IMR-90 (cell line): Measurements from ENCODE around the gene ATXN7L3. TPM values are rescaled to one million over a fixed set of nuclear protein-coding genes. Genes with fewer than 3 reads are reported as not detected.
A peak's percentile ranks its signal among the peaks of the same experiment; 100 is the strongest.

ENCODE experiments used
- ATAC-seq: fragments of 200-7000 bp; cut with Tn5 transposase; 2 replicates; pipeline ENCODE4 v1.9.1; 2020; ENCODE audit warnings: low read depth, mild to moderate bottlenecking, moderate library complexity
- BruUV-seq: library from RNA; stranded (reverse); fragments of 400-500 nt; replicated peaks from 2 replicates; lab custom pipeline; 2021; lab: Mats Ljungman, UMichigan
- CTCF ChIA-PET: fragments of 300-600 bp; formaldehyde crosslinking; extraction: SDS; loops from one replicate; lab custom pipeline; 2021; ENCODE audit warnings: antibody characterized with exemption; lab: Yijun Ruan, JAX
- POLR2A ChIA-PET: fragments of 300-600 bp; sonication (Branson Sonifier 250); formaldehyde crosslinking; loops from one replicate; lab custom pipeline; 2022; ENCODE audit warnings: antibody characterized with exemption; ENCODE audit not compliant: unreplicated experiment; lab: Charles Lee
- DNase-seq: peaks from one replicate; pipeline ENCODE4 v3.0.0; 2013
- H2AFZ ChIP-seq: replicated peaks from 2 replicates; pipeline ENCODE3; 2013; ENCODE audit warnings: low read length, mild to moderate bottlenecking; ENCODE audit not compliant: poor library complexity
- H2AK5ac ChIP-seq: 2 replicates; pipeline ENCODE4 v1.6.1; 2013; ENCODE audit warnings: low read depth, low read length, inconsistent platforms
- H2AK9ac ChIP-seq: replicated peaks from 2 replicates; pipeline ENCODE3; 2013; ENCODE audit warnings: mild to moderate bottlenecking, low read depth, low read length, moderate library complexity; ENCODE audit not compliant: poor library complexity
- H2BK120ac ChIP-seq: 2 replicates; pipeline ENCODE4 v1.6.1; 2013; ENCODE audit warnings: low read depth, low read length, inconsistent platforms
- H2BK15ac ChIP-seq: 3 replicates; pipeline ENCODE4 v1.6.1; 2013; ENCODE audit warnings: low read depth, low read length, inconsistent platforms
- H2BK20ac ChIP-seq: 2 replicates; pipeline ENCODE4 v1.6.1; 2013; ENCODE audit warnings: low read depth, mild to moderate bottlenecking, inconsistent platforms, low read length, moderate library complexity
- H2BK5ac ChIP-seq: 2 replicates; pipeline ENCODE4 v1.6.1; 2013; ENCODE audit warnings: mild to moderate bottlenecking, low read depth, low read length, inconsistent platforms; ENCODE audit not compliant: poor library complexity, severe bottlenecking
- H3K14ac ChIP-seq: replicated peaks from 2 replicates; pipeline ENCODE4 v1.6.1; 2013; ENCODE audit warnings: low read depth, low read length, inconsistent platforms
- H3K18ac ChIP-seq: 2 replicates; pipeline ENCODE4 v1.6.1; 2013; ENCODE audit warnings: low read depth, low read length, control low read depth
- H3K23ac ChIP-seq: 2 replicates; pipeline ENCODE4 v1.6.1; 2013; ENCODE audit warnings: low read depth, low read length, inconsistent platforms
- H3K27ac ChIP-seq: 2 replicates; pipeline ENCODE4 v1.5.1; 2013; ENCODE audit warnings: mild to moderate bottlenecking, control low read depth, low read length; ENCODE audit not compliant: insufficient read depth
- H3K27me3 ChIP-seq: 2 replicates; pipeline ENCODE4 v1.6.1; 2013; ENCODE audit warnings: low read length; ENCODE audit not compliant: control insufficient read depth, insufficient read depth
- H3K36me3 ChIP-seq: 2 replicates; pipeline ENCODE4 v1.6.1; 2013; ENCODE audit warnings: low read length, mixed read lengths; ENCODE audit not compliant: control insufficient read depth, insufficient read depth
- H3K4ac ChIP-seq: 2 replicates; pipeline ENCODE4 v1.6.1; 2013; ENCODE audit warnings: low read depth, low read length, inconsistent platforms
- H3K4me1 ChIP-seq: 2 replicates; pipeline ENCODE4 v1.6.1; 2013; ENCODE audit warnings: low read length, mixed read lengths; ENCODE audit not compliant: control insufficient read depth, insufficient read depth
- H3K4me2 ChIP-seq: 2 replicates; pipeline ENCODE4 v1.6.1; 2013; ENCODE audit warnings: low read depth, mild to moderate bottlenecking, control low read depth, low read length, moderate library complexity
- H3K4me3 ChIP-seq: 2 replicates; pipeline ENCODE4 v1.5.1; 2013; ENCODE audit warnings: low read depth, mild to moderate bottlenecking, control low read depth, low read length, moderate library complexity; ENCODE audit not compliant: insufficient read depth
- H3K56ac ChIP-seq: 2 replicates; pipeline ENCODE4 v1.6.1; 2013; ENCODE audit warnings: low read length, inconsistent platforms; ENCODE audit not compliant: insufficient read depth; ENCODE audit errors: extremely low read depth
- H3K79me1 ChIP-seq, 2 experiments: 2 replicates each; pipeline ENCODE4 v1.6.1; 2013; ENCODE audit warnings: low read length in 2 of 2, inconsistent platforms in 1 of 2, low read depth in 1 of 2
- H3K9ac ChIP-seq: 2 replicates; pipeline ENCODE4 v1.6.1; 2013; ENCODE audit warnings: low read depth, low read length, control low read depth
- H3K9me1 ChIP-seq: 2 replicates; pipeline ENCODE4 v1.6.1; 2013; ENCODE audit warnings: low read length, inconsistent platforms; ENCODE audit not compliant: insufficient read depth
- H3K9me3 ChIP-seq: 2 replicates; pipeline ENCODE4 v1.6.1; 2013; ENCODE audit warnings: low read length; ENCODE audit not compliant: control insufficient read depth, insufficient read depth
- H4K20me1 ChIP-seq: 2 replicates; pipeline ENCODE4 v1.6.1; 2013; ENCODE audit warnings: low read length, inconsistent platforms; ENCODE audit not compliant: insufficient read depth
- H4K5ac ChIP-seq: 2 replicates; pipeline ENCODE4 v1.6.1; 2013; ENCODE audit warnings: mild to moderate bottlenecking, low read depth, low read length, control low read depth
- H4K8ac ChIP-seq, 2 experiments: 2 replicates each; pipeline ENCODE4 v1.6.1; 2013; ENCODE audit warnings: low read depth in 2 of 2, low read length in 2 of 2, control low read depth in 1 of 2, inconsistent platforms in 1 of 2
- H4K91ac ChIP-seq: 2 replicates; pipeline ENCODE4 v1.6.1; 2013; ENCODE audit warnings: low read depth, low read length, inconsistent platforms; ENCODE audit not compliant: insufficient read depth
- BHLHE40 ChIP-seq: fragments of 150-350 bp; IDR thresholded peaks from 2 replicates; pipeline ENCODE4 v1.6.1; 2016; ENCODE audit warnings: mild to moderate bottlenecking, low read depth, low read length
- CEBPB ChIP-seq: IDR thresholded peaks from 2 replicates; pipeline ENCODE4 v1.6.1; 2012; ENCODE audit warnings: low read depth, low read length, improper control_type of control experiment
- CHD1 ChIP-seq: IDR thresholded peaks from 2 replicates; pipeline ENCODE4 v1.6.1; 2012; ENCODE audit warnings: low read depth, low read length, improper control_type of control experiment
- ELK1 ChIP-seq: fragments of 150-350 bp; IDR thresholded peaks from 2 replicates; pipeline ENCODE4 v1.6.1; 2016; ENCODE audit warnings: low read depth, mild to moderate bottlenecking, low read length, moderate library complexity, borderline replicate concordance
- FOS ChIP-seq: fragments of 150-350 bp; IDR thresholded peaks from 2 replicates; pipeline ENCODE4 v1.6.1; 2016; ENCODE audit warnings: low read depth, low read length
- MAFK ChIP-seq: IDR thresholded peaks from 2 replicates; pipeline ENCODE4 v1.6.1; 2012; ENCODE audit warnings: low read depth, low read length, improper control_type of control experiment
- MAZ ChIP-seq: IDR thresholded peaks from 2 replicates; pipeline ENCODE4 v1.6.1; 2012; ENCODE audit warnings: low read depth, mild to moderate bottlenecking, low read length, improper control_type of control experiment, moderate library complexity, borderline replicate concordance
- NFE2L2 ChIP-seq: fragments of 150-350 bp; IDR thresholded peaks from 2 replicates; pipeline ENCODE4 v1.6.1; 2016; ENCODE audit warnings: low read depth, mild to moderate bottlenecking, low read length
- POLR2A ChIP-seq: IDR thresholded peaks from 2 replicates; pipeline ENCODE4 v1.6.1; 2012; ENCODE audit warnings: mild to moderate bottlenecking, low read depth, low read length
- RAD21 ChIP-seq: IDR thresholded peaks from 2 replicates; pipeline ENCODE4 v1.6.1; 2012; ENCODE audit warnings: low read length, improper control_type of control experiment
- RCOR1 ChIP-seq: IDR thresholded peaks from 2 replicates; pipeline ENCODE4 v1.6.1; 2012; ENCODE audit warnings: mild to moderate bottlenecking, low read length, improper control_type of control experiment; ENCODE audit not compliant: insufficient replicate concordance
- WGBS, 2 experiments: methylation state at CpG; one replicate each; pipeline versions ENCODE4 v1.1.5 to v1.1.7; 2013; ENCODE audit warnings: missing lambda C conversion rate in 2 of 2; ENCODE audit not compliant: insufficient read length in 1 of 2; ENCODE audit errors: extremely low coverage in 2 of 2; 5-methylcytosine and 5-hydroxymethylcytosine counted together
- dilution Hi-C: fragments of 300-500 bp; cut with HindIII; formaldehyde crosslinking; loops from one replicate; pipeline ENCODE4 v1.14.3; 2018; ENCODE audit warnings: low sequenced_read_pairs; ENCODE audit not compliant: unreplicated experiment
- in situ Hi-C: fragments of 300-500 bp; cut with MboI; formaldehyde crosslinking; loops from 3 replicates; pipeline ENCODE4 v1.14.3; 2019; ENCODE audit warnings: low sequenced_read_pairs, inconsistent platforms, mixed read lengths
- intact Hi-C: fragments of 100-400 bp; cut with micrococcal nuclease; formaldehyde crosslinking; loops from 2 replicates; pipeline ENCODE4 v1.10.0; 2022
- polyA plus RNA-seq, 3 experiments: library from polyadenylated mRNA; depleted of rRNA; stranded (reverse); fragments of >200 nt; gene quantifications; 2 replicates each; pipeline ENCODE4 v1.2.3, GENCODE V29; 2012; ENCODE audit warnings: low replicate concordance in 1 of 3
- total RNA-seq: library from RNA; depleted of rRNA; stranded (reverse); fragments of >200 nt; gene quantifications from 2 replicates; pipeline ENCODE4 v1.2.3, GENCODE V29; 2012
- TF ChIP-seq, protein P1 (sequence below): fragments of 150-350 bp; IDR thresholded peaks from 2 replicates; pipeline ENCODE4 v1.6.1; 2017; ENCODE audit warnings: mild to moderate bottlenecking, antibody characterized with exemption, low read length, low read depth
- TF ChIP-seq, protein P2 (sequence below): conservative IDR thresholded peaks from 2 replicates; pipeline ENCODE4 v1.5.1; 2012; ENCODE audit warnings: mild to moderate bottlenecking, low read depth, low read length, improper control_type of control experiment

ATXN7L3 gene
- total and polyA plus RNA-seq, 2 of the 4 experiments (the other 2 are of a cell fraction) = 17.2 to 40.9 TPM

DNA sequence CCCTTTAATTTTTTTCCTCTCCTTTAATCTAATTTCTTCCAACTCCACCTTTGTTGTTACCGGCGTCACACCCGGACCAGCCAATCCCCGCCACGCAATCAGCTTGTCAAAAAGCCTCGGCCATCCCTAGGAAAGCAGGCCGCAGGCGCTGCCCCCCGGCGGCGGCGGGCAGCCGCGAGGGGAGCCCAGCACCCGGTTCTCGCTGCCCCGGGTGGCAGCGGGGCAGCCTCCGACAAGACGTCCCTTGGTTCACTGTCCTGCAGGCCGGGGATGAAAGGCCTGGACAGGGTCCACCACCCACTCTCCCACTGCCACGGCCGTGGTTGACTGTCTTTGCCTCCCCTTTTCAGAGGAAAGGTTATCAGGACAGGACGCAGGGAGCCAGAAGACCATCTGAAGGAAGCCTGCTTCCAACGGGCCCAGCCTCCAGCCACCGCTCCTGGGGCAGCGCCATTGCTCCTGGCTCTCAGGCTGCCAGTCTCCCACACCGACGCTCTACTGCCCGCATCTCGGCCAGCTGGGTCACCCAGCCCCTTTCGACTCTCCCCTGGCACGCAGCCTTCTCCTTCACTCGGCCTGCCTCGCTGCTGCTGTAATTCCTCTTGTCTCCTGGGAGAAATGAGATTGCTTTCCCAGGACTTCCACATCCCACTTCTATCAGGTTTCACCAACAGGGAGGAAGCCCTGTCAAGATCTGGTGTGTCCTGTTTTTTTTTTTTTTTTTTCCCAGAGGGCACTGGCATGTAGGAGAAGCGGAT, 22.6 kb upstream of the ATXN7L3 start:
- H2AK9ac ChIP-seq = peak overlapping the region; percentile 88
- peak overlapping the region; percentile 50; the same call in 1 of the 2 replicates for H3K56ac ChIP-seq
- 0 out of 2 replicates have a peak overlapping the region, but pooled peaks have one; percentile 11 for H4K91ac ChIP-seq
- no TSS peak for BruUV-seq
- peaks cover 6 to 33% of the 10 kb centered on the region in 2 experiments; a peak in 3 of 4 replicates for H3K79me1 ChIP-seq
- H2AFZ ChIP-seq = peak overlapping the region; percentile 93
- CTCF ChIA-PET = interaction anchor here (0.9 to 1.4 kb wide), 3 partner anchors 13 to 109 kb away, joined by 3 to 5 read pairs (median 4); no protein-coding TSS in a partner anchor
- H3K4me1 ChIP-seq = peaks cover 15% of the 10 kb centered on the region
- H3K27me3 ChIP-seq = no peaks in the 10 kb centered on the region
- peak overlapping the region; percentile 31 for H2BK5ac ChIP-seq
- intact Hi-C loops = loop anchor here (1.0 to 5.0 kb wide), 3 partner anchors 85 to 415 kb away; partner anchors contain the start of genes RUNDC3A and SLC25A39
- ATAC-seq (peak; percentile 15), DNase-seq (peak; percentile 66)
- H3K18ac ChIP-seq = no peak overlapping the region
- H3K9me3 ChIP-seq = no peaks in the 10 kb centered on the region
- peak overlapping the region; percentile 79 for H3K9ac ChIP-seq
- dilution Hi-C loops = no loop called here
- H3K23ac ChIP-seq = peak overlapping the region; percentile 98
- H3K4me2 ChIP-seq = peak overlapping the region; percentile 97
- POLR2A ChIA-PET = interaction anchor here (0.6 to 1.5 kb wide), 6 partner anchors 7 to 862 kb away, joined by 3 to 11 read pairs (median 7); no protein-coding TSS in a partner anchor
- peak overlapping the region; percentile 22 to 74; a peak in 1 of 4 replicates for H4K8ac ChIP-seq
- WGBS, 2 experiments = 1% methylated on average over 29 of the region's 36 CpGs; no CpG with 5 or more reads in 1 of the 2 experiments
- H4K5ac ChIP-seq = peak overlapping the region; percentile 41
- in situ Hi-C loops = loop anchor here (5.0 to 25.0 kb wide), 3 partner anchors 105 to 415 kb away; partner anchors contain the start of gene GPATCH8
- H3K36me3 ChIP-seq = no peaks in the 10 kb centered on the region
- peak overlapping the region; percentile 94; the same call in 1 of the 2 replicates for H3K4ac ChIP-seq
- H2BK20ac ChIP-seq = no peak overlapping the region
- H2BK120ac ChIP-seq = no peak overlapping the region
- peaks cover 10% of the 10 kb centered on the region for H4K20me1 ChIP-seq
- H2BK15ac ChIP-seq = no peak overlapping the region
- H2AK5ac ChIP-seq = peak overlapping the region; percentile 1; the same call in 1 of the 2 replicates
- H3K4me3 ChIP-seq = peak overlapping the region; percentile 93
- H3K14ac ChIP-seq = peak overlapping the region; percentile 0; the same call in 1 of the 2 replicates
- peaks cover 6% of the 10 kb centered on the region for H3K9me1 ChIP-seq
- H3K27ac ChIP-seq = peak overlapping the region; percentile 77
- TF ChIP-seq POLR2A (peak; percentile 27; the same call in 1 of the 2 replicates), CEBPB (no peak), RAD21 (no peak), ELK1 (no peak), NFE2L2 (no peak), BHLHE40 (no peak), CHD1 (no peak), RCOR1 (no peak), MAZ (peak; percentile 33; the same call in 1 of the 2 replicates), FOS (no peak), MAFK (no peak)
- TF ChIP-seq, protein P1, sequence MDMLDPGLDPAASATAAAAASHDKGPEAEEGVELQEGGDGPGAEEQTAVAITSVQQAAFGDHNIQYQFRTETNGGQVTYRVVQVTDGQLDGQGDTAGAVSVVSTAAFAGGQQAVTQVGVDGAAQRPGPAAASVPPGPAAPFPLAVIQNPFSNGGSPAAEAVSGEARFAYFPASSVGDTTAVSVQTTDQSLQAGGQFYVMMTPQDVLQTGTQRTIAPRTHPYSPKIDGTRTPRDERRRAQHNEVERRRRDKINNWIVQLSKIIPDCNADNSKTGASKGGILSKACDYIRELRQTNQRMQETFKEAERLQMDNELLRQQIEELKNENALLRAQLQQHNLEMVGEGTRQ = no peak
- TF ChIP-seq, protein P2, sequence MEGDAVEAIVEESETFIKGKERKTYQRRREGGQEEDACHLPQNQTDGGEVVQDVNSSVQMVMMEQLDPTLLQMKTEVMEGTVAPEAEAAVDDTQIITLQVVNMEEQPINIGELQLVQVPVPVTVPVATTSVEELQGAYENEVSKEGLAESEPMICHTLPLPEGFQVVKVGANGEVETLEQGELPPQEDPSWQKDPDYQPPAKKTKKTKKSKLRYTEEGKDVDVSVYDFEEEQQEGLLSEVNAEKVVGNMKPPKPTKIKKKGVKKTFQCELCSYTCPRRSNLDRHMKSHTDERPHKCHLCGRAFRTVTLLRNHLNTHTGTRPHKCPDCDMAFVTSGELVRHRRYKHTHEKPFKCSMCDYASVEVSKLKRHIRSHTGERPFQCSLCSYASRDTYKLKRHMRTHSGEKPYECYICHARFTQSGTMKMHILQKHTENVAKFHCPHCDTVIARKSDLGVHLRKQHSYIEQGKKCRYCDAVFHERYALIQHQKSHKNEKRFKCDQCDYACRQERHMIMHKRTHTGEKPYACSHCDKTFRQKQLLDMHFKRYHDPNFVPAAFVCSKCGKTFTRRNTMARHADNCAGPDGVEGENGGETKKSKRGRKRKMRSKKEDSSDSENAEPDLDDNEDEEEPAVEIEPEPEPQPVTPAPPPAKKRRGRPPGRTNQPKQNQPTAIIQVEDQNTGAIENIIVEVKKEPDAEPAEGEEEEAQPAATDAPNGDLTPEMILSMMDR = peak; percentile 26; the same call in 1 of the 2 replicates
